ENCODE results near the gene EFCAB5.

Gene EFCAB5

DNA sequence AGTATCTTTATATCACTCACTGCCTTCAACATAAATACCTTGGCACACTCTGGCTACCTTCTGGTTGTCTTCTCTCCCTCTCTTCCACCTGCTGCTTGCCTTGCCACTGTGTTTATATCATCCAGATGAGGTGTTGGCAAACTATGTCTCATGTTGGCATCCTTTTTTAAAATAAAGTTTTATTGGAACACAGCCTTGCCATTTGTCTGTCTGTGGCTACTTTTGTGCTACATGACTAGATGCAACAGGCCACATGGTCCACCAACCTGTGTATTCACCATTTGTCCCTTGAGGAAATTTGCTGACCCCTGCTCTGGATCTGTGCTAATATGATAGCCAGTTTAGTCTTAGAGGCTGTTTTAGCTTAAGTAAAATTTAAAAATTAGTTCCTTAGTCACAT lies 212.0 kb downstream of the EFCAB5 start:
- DNase-seq (ENCODE audit: low spot score) (no peak), FAIRE-seq (no peak)

DNA sequence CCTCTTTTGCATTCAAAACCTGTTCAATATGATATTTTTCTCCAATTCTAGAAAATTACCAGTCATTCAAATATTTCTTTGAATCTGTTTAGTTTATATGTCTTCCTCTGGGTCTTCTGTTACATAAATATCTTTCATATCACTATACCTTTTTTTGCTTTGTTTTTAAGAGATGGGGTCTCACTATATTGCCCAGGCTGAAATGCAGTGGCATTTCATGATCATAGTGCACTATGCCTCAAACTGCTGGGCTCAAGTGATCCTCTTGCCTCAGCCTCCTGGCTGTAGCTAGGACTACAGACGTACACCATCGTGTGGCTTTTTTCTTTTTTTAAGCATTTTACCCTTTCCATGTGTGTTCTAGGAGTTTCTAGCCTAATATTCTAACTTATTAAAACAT lies 214.0 kb downstream of the EFCAB5 start:
- FAIRE-seq = no peak
- DNase-seq (ENCODE audit: low spot score) = no peak
